Brain microvascular endothelial cell (primary cell): ENCODE results near the gene DLG2.

Experiments used
- DNase-seq: peaks from one replicate; pipeline ENCODE4 v3.0.0-alpha.2; 2020
- H3K27ac ChIP-seq: fragments of 250-450 bp; sonication (Bioruptor Pico); 2 replicates; pipeline ENCODE4 v1.5.1; 2020; ENCODE audit warnings: mild to moderate bottlenecking, moderate library complexity
- H3K27me3 ChIP-seq: fragments of 250-450 bp; sonication (Bioruptor Pico); replicated peaks from 2 replicates; pipeline ENCODE4 v1.5.1; 2020; ENCODE audit warnings: mild to moderate bottlenecking
- H3K36me3 ChIP-seq: fragments of 250-450 bp; sonication (Bioruptor Pico); replicated peaks from 2 replicates; pipeline ENCODE4 v1.5.1; 2020; ENCODE audit warnings: mild to moderate bottlenecking
- H3K4me3 ChIP-seq: 2 replicates; pipeline ENCODE4 v1.5.1; 2011; ENCODE audit warnings: low read depth, mild to moderate bottlenecking, control low read depth, low read length, moderate library complexity
- in situ Hi-C: cut with HindIII; loops from 2 replicates; pipeline ENCODE4 v1.10.0; 2017; ENCODE audit warnings: low sequenced_read_pairs, low pct_ligation_motif_present
- TF ChIP-seq, protein P1 (sequence below): IDR thresholded peaks from 2 replicates; pipeline ENCODE4 v1.5.1; 2011; ENCODE audit warnings: low read depth, mild to moderate bottlenecking, moderate library complexity, low read length, control low read depth, inconsistent platforms; ENCODE audit errors: missing control alignments

Gene DLG2

DNA sequence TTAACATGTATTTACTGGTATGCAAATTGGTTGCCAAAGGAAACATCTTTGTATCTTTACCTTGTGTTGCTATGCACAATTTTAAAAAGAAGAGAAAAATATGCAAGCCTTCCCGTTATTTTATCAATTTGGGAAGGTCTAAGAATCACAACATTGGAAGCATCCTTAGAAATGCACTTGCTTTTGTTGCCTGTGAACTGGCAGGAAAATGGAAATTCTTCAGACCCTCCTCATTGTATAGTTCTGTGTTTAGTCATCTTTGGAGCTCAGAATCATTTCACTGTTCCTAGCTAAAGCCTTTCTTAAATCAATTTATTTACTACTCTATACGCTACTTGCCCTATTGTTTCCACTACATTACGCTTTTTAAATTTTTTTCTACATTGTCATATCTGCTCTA lies 574.5 kb downstream of the DLG2 start:
- H3K36me3 ChIP-seq = no peaks in the 10 kb centered on the region
- H3K27me3 ChIP-seq = no peaks in the 10 kb centered on the region
- TF ChIP-seq, protein P1, sequence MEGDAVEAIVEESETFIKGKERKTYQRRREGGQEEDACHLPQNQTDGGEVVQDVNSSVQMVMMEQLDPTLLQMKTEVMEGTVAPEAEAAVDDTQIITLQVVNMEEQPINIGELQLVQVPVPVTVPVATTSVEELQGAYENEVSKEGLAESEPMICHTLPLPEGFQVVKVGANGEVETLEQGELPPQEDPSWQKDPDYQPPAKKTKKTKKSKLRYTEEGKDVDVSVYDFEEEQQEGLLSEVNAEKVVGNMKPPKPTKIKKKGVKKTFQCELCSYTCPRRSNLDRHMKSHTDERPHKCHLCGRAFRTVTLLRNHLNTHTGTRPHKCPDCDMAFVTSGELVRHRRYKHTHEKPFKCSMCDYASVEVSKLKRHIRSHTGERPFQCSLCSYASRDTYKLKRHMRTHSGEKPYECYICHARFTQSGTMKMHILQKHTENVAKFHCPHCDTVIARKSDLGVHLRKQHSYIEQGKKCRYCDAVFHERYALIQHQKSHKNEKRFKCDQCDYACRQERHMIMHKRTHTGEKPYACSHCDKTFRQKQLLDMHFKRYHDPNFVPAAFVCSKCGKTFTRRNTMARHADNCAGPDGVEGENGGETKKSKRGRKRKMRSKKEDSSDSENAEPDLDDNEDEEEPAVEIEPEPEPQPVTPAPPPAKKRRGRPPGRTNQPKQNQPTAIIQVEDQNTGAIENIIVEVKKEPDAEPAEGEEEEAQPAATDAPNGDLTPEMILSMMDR = no peak
- no peak for DNase-seq
- in situ Hi-C loops = no loop called here
- H3K27ac ChIP-seq = no peak overlapping the region
- H3K4me3 ChIP-seq = no peak overlapping the region

DNA sequence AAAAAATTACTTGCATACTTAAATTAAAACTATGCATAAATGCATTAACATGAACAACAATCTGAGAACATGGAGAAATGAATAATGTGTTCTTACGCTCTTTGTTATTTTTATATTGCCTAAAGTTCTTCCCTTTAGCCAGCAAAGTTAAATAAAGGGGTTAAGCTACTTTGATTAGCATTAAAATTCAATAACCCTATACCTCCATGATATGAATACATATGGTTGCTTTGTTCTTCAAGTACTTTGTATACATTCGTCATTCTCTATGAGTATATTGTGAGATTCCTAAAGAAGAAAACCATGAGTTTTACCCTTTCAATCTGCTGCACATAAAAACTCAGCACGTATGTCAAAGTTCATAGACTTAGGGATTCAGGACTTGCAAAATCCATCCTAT lies 578.3 kb downstream of the DLG2 start:
- TF ChIP-seq, protein P1 = no peak
- H3K4me3 ChIP-seq = no peak overlapping the region
- DNase-seq = no peak
- H3K36me3 ChIP-seq = no peaks in the 10 kb centered on the region
- no peak overlapping the region for H3K27ac ChIP-seq
- in situ Hi-C loops = no loop called here
- H3K27me3 ChIP-seq = no peaks in the 10 kb centered on the region

DNA sequence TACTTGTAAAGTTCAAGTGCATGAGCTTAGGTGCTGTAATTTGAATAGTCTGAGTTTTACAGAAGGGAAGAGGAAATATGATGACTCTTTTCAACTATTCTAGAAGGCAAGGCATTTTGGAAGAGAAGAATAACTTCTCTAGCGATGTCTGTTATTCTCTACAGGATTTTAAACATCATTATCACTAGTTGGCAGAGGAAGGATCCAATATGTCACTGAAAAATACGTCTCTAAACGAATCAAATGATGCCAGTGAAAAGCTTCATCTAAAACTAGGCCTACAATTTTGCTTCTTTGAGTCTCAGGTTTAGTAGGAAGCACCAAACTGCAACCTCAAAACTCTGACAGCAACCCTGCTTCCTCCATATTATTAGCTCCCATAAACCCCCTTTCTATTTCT lies 581.4 kb downstream of the DLG2 start:
- no peak overlapping the region for H3K27ac ChIP-seq
- DNase-seq = no peak
- no peaks in the 10 kb centered on the region for H3K36me3 ChIP-seq
- in situ Hi-C loops = no loop called here
- H3K27me3 ChIP-seq = no peaks in the 10 kb centered on the region
- TF ChIP-seq, protein P1 = no peak
- H3K4me3 ChIP-seq = no peak overlapping the region

DNA sequence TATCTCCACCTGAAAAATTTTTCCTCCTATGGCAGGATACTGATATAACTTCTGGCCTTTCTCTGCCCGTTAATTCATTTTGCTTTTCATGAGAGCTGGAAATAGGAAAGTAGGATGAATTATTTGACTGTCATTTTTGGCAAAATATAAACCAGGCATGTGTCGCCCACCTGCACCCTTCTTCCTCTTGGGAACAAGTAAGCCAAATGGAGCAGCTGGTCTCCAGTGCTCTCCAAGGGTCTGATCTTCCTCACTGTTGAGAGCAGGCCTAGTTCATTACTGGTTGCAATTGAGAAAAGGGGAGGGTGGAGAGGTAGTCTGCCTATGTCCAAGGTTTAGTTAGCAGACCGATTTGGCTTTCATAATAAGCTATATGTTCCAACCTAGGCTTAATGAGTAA lies 582.2 kb downstream of the DLG2 start:
- DNase-seq = no peak
- Histone ChIP-seq H3K36me3 (no peaks in the 10 kb centered on the region), H3K27me3 (no peaks in the 10 kb centered on the region), H3K4me3 (no peak overlapping the region), H3K27ac (no peak overlapping the region)
- in situ Hi-C loops = no loop called here
- TF ChIP-seq, protein P1 = no peak

DNA sequence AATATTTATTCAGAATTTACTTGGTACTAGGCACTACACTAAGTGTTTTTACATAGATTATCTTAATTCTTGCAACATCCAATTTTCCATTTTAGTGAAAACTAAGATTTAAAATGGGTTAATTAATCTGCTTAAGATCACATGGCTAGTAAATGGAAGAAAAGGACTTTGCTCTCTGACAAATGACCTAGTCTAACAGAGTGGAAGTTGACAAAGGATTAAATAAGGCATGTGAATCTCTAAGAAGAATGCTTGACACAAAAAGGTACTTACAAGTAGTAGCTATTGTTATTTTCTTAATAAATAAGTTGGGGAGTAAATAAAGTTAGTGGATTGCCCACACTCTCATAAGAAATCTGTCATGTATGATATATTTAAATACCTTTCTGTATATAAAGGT lies 584.8 kb downstream of the DLG2 start:
- Histone ChIP-seq H3K4me3 (no peak overlapping the region), H3K36me3 (no peaks in the 10 kb centered on the region), H3K27ac (no peak overlapping the region), H3K27me3 (no peaks in the 10 kb centered on the region)
- no peak for DNase-seq
- in situ Hi-C loops = no loop called here
- TF ChIP-seq, protein P1 = no peak

DNA sequence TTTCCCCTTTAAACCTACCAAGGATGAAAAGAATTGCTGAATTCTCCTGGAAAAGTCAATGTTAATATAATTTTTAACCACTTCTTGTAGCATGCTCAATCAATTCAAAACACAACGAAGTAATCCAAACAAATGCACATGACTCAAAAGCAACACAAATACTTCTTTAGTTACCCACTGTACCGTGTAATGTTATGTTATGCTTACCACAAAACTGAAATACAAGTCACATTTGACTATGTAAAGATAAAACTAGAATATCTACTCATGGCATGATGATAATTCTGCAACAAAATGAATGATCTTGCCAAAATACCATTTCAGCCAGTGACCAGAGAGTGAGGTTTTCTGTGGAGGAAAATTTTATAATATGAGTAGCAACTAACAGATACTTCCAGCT lies 587.0 kb downstream of the DLG2 start:
- no peak for DNase-seq
- Histone ChIP-seq H3K4me3 (no peak overlapping the region), H3K27ac (no peak overlapping the region), H3K27me3 (no peaks in the 10 kb centered on the region), H3K36me3 (no peaks in the 10 kb centered on the region)
- in situ Hi-C loops = no loop called here
- TF ChIP-seq, protein P1 = no peak
